Omental fat pad (tissue), 4 donors: Measurements from ENCODE around the gene MAPKAP1. TPM values are rescaled to one million over a fixed set of nuclear protein-coding genes. Genes with fewer than 3 reads are reported as not detected.

ENCODE experiments used
- ATAC-seq: fragments of 150-250 bp; one replicate; pipeline ENCODE4 v1.9.1; 2016; ENCODE audit warnings: mild to moderate bottlenecking, moderate library complexity; ENCODE audit not compliant: low FRiP score
- DNase-seq: peaks from one replicate; pipeline ENCODE4 v3.0.0-alpha.2; 2019; ENCODE audit warnings: low spot score
- total RNA-seq, 4 donors: library from RNA; depleted of rRNA; stranded (reverse); fragments of >200 nt; gene quantifications; one replicate each; pipeline ENCODE4 v1.1.0, GENCODE V29; 2016
- TF ChIP-seq, protein P1 (sequence below), 3 donors: fragments of 450-650 bp; IDR thresholded peaks; one replicate each; pipeline ENCODE4 v1.5.1; 2016 to 2017; ENCODE audit warnings: antibody characterized with exemption in 3 of 3, mild to moderate bottlenecking in 3 of 3, moderate library complexity in 2 of 3

The MAPKAP1 gene
- total RNA-seq, 4 donors from 2014 or later = 60.0 to 78.0 (median 72.9) TPM

DNA sequence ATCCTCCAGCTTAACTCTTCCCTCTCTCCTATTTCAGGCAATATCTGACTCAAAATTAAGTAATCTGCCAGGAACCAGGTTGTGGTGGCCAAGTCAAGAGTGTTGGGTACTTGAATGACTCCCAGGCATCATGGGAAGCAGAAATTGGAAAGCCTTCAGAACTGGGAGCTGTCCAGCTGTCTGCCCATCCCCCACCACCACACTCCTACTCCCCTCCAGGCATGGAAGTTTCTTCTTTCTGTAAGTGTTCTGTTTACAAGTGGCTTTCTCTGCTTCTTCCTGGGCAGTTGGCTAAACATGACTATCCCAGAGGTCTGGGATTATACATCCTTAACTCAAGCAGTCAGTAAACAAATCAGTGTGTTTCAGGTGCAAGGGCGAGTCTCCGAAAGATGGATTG is 25.6 kb upstream of the MAPKAP1 start:
- ATAC-seq (no peak), DNase-seq (no peak)
- TF ChIP-seq, protein P1, sequence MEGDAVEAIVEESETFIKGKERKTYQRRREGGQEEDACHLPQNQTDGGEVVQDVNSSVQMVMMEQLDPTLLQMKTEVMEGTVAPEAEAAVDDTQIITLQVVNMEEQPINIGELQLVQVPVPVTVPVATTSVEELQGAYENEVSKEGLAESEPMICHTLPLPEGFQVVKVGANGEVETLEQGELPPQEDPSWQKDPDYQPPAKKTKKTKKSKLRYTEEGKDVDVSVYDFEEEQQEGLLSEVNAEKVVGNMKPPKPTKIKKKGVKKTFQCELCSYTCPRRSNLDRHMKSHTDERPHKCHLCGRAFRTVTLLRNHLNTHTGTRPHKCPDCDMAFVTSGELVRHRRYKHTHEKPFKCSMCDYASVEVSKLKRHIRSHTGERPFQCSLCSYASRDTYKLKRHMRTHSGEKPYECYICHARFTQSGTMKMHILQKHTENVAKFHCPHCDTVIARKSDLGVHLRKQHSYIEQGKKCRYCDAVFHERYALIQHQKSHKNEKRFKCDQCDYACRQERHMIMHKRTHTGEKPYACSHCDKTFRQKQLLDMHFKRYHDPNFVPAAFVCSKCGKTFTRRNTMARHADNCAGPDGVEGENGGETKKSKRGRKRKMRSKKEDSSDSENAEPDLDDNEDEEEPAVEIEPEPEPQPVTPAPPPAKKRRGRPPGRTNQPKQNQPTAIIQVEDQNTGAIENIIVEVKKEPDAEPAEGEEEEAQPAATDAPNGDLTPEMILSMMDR (IDR thresholded peaks at IDR 0.05) = no peak

DNA sequence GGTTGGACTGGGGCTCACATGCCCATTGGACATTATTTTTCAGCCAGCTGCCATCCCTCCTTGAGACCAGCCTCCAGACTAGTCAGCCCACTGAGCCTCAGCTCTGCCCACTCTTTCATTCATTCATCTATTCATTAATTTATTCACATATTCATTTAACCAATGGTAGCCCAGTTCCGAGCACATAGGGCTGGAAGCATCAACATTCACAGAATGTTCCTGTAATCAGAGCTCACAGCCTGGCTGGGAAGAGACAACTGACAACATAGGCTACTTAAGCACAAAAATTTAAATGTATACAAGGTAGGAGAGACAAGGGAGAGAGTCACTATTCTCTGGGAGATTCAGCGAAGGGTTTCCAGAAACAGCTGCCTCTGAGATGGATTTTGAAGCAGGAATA is 23.2 kb upstream of the MAPKAP1 start:
- no peak for DNase-seq
- ATAC-seq = no peak
- TF ChIP-seq, protein P1 (IDR thresholded peaks at IDR 0.05) = no peak

DNA sequence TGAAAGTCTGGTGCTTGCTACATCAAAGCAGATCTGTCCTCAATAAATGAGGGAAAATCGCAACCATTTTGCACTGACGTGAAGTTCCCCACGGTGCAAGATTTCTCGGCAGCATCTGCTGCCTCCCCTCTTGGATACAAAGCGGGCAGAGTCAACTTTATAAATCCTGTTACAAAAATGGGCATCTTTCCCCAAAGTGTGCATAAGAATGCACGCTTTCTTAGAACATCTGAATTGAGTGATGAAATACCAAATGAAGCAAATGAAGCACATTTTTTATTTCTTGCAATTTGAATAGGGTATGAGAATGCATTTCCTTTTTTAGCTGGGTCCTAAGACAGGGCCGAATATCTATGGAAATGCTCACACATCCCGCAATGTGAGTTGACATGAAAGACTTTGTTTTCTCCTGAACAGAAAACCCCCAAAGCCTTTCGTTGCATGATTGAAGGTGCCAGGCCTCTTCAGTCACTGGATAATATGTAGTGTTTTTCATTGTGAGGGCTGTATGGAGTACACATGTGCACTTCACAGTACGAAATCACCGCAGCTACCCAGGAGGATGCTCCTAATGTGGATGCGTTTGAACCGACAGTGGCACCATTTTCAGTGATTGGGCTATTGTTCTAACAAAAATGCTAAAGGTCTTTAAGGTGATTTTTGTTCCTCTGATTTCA is 19.6 kb upstream of the MAPKAP1 start:
- no peak for ATAC-seq
- no peak for DNase-seq
- TF ChIP-seq, protein P1 (IDR thresholded peaks at IDR 0.05) = no peak

DNA sequence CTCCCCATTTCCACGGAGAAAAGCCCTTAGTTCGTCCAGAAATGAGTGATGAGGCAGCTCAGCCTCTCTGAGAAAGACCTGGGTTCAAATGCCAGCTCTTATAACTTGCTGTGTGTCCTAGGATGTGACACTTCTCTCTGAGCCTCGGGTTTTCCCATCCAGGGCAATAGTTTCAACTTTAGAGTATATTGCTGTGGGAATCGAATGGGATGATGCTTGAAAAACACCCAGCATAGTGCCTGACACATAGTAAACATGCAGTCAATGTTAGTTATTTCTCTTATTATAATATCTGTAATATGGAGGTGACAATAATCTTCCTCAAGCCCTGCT is 430 bp upstream of the MAPKAP1 start:
- ATAC-seq (no peak), DNase-seq (no peak)
- TF ChIP-seq, protein P1 (IDR thresholded peaks at IDR 0.05) = no peak

DNA sequence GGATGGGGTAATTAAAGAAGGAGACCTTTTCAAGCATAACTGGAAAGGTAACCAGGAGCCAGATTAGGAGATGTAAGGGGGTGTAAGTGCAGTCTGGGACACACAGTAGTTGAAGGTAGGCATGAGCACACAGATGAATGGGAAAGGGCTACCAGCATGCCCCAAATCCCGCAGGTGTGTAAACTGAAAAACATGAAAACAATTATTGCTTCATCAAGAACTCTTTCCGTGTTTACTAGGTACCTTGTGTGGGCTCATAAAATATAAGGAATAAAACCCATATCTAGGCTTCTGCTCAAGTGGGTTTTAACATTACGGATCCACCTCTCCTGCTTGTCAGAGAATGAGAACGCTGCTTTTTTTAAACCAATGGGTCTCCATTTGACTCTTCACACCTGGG is 1.1 kb downstream of the MAPKAP1 start:
- no peak for ATAC-seq
- TF ChIP-seq, protein P1 (IDR thresholded peaks at IDR 0.05) = no peak
- DNase-seq = no peak

DNA sequence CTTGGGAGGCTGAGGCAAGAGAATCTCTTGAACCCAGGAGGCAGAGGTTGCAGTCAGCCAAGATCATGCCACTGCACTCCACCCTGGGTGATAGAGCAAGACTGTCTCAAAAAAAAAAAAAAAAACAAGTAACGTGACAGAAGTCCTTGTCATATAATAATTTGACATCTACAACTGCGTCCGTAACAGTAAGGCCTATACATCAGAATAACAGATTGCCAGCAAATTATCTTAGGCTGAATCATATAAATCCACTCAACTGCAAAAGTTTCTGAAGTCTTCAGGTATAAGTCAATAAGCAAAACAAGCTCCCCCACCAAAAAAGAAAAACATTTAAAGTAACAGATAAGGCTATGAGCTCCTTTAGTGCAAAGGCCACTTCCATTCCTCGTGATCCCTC is 3.3 kb downstream of the MAPKAP1 start:
- TF ChIP-seq, protein P1 (IDR thresholded peaks at IDR 0.05) = no peak
- no peak for ATAC-seq
- no peak for DNase-seq

DNA sequence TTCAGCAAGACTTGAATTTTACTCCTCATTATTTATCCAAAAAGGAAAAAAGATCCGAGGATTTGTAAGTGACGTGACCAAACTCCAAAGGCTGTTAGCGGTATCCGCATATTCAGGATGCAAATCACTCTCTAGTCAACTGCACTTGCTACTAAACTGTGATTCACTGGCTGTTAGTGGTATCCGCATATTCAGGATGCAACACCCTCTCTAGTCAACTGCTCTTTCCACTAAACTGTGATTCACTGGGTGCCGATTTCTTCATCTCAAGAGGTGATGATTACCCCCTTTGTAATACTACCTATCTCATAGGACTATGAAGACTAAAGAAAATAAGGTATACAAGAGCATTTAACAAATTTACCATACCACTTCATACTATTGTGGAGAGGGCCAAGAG is 5.7 kb downstream of the MAPKAP1 start:
- no peak for DNase-seq
- TF ChIP-seq, protein P1 (IDR thresholded peaks at IDR 0.05) = no peak
- no peak for ATAC-seq
